Right lung (tissue), 10 donors: ENCODE data around the gene PNPLA2. TPM values are rescaled to one million over a fixed set of nuclear protein-coding genes. Genes with fewer than 3 reads are reported as not detected.

Source experiments
- DNase-seq, 2 donors: peaks; one replicate each; pipeline ENCODE4 v3.0.0-alpha.2; 2013
- long read RNA-seq, 8 donors: transcript quantifications; one replicate each; lab custom pipeline, GENCODE V29; 2026
- polyA plus RNA-seq, 5 donors: library from polyadenylated mRNA; unstranded; fragments of 120-200 nt; gene quantifications; one replicate each; pipeline versions ENCODE4 v1.2.1 to v1.2.3, GENCODE V29; 2013; ENCODE audit warnings: inconsistent platforms in 1 of 5, low replicate concordance in 1 of 5; ENCODE audit not compliant: insufficient read length in 5 of 5, insufficient read depth in 1 of 5

PNPLA2 gene
- 10 to 100 TPM; 23.4 to 54.7 (median 38.0) TPM for polyA plus RNA-seq
- long read RNA-seq, donor 1, partial matches to known transcripts, result 19 of 20 reads
- long read RNA-seq, donor 1, other reads (novel, unspliced or antisense), result 0 of 20 reads
- long read RNA-seq, donor 2, partial matches to known transcripts, result 7 of 7 reads
- long read RNA-seq, donor 2, other reads (novel, unspliced or antisense), result 0 of 7 reads
- long read RNA-seq, donor 3, partial matches to known transcripts, result 9 of 9 reads
- long read RNA-seq, donor 3, other reads (novel, unspliced or antisense), result 0 of 9 reads
- long read RNA-seq, donor 4, result 0 reads
- long read RNA-seq, donor 5, partial matches to known transcripts, result 12 of 13 reads
- long read RNA-seq, donor 5, other reads (novel, unspliced or antisense), result 0 of 13 reads
- long read RNA-seq, donor 6, partial matches to known transcripts, result 16 of 17 reads
- long read RNA-seq, donor 6, other reads (novel, unspliced or antisense), result 0 of 17 reads
- long read RNA-seq, donor 7, partial matches to known transcripts, result 11 of 11 reads
- long read RNA-seq, donor 7, other reads (novel, unspliced or antisense), result 0 of 11 reads
- long read RNA-seq, donor 8, partial matches to known transcripts, result 7 of 7 reads
- long read RNA-seq, donor 8, other reads (novel, unspliced or antisense), result 0 of 7 reads

GRCh38 chr11:818396-819128, at the start of gene PNPLA2:
PNPLA2 (plus strand) TSS chr11:818914; CDS start chr11:819719, 805 bp downstream.
- no peak for DNase-seq

GRCh38 chr11:769887-770641, 48.6 kb upstream of the PNPLA2 start:
- DNase-seq, result no peak

GRCh38 chr11:770642-771616, 47.8 kb upstream of the PNPLA2 start:
- no peak for DNase-seq

- no peak for DNase-seq
These were observed 47.0 kb upstream of the PNPLA2 start for GRCh38 chr11:771617-772204.

- DNase-seq, result no peak
These were observed 46.0 kb upstream of the PNPLA2 start for GRCh38 chr11:772429-773390.

GRCh38 chr11:773425-773824, 45.3 kb upstream of the PNPLA2 start:
- no peak for DNase-seq

- no peak for DNase-seq
These were observed 44.9 kb upstream of the PNPLA2 start for GRCh38 chr11:773830-774229.

- DNase-seq, result no peak
These were observed 43.7 kb upstream of the PNPLA2 start for GRCh38 chr11:774873-775592.

GRCh38 chr11:776263-776560, 42.5 kb upstream of the PNPLA2 start:
- no peak for DNase-seq

- no peak for DNase-seq
These were observed 42.0 kb upstream of the PNPLA2 start for GRCh38 chr11:776561-777287.

GRCh38 chr11:777288-778255, 41.1 kb upstream of the PNPLA2 start, which contains the start of gene GATD1:
GATD1 (minus strand) TSS chr11:777487; CDS start chr11:777462, 25 bp downstream.
- DNase-seq, result peak; percentile 88

GRCh38 chr11:778976-779954, 39.4 kb upstream of the PNPLA2 start:
- DNase-seq, result no peak

GRCh38 chr11:779955-780532, 38.7 kb upstream of the PNPLA2 start:
- DNase-seq, result no peak
